DMS53 (cell line): Measurements from ENCODE around the gene OR5T3.

ENCODE experiments used
- DNase-seq: peaks from one replicate; lab custom pipeline; 2025; lab: John Stamatoyannopoulos, UW

OR5T3 gene

DNA sequence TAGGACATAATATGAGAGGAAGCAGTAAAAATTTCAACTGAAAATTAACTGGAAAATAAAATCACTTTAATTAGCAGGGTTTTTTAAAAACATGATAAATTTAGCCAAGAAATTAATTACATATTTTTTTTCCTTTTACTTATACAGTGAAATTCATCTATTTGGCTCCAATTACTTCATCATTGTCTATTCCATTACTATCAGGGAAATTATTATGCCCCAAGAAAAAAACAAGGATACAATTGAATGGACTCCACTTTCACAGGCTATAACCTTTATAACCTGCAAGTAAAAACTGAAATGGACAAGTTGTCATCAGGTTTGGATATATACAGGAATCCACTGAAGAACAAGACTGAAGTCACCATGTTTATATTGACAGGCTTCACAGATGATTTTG is at the start of gene OR5T3:
OR5T3 (plus strand) TSS at position 301 of the 400 bp plus-strand sequence; CDS start at position 301, 0 bp downstream.
- DNase-seq, result no peak

DNA sequence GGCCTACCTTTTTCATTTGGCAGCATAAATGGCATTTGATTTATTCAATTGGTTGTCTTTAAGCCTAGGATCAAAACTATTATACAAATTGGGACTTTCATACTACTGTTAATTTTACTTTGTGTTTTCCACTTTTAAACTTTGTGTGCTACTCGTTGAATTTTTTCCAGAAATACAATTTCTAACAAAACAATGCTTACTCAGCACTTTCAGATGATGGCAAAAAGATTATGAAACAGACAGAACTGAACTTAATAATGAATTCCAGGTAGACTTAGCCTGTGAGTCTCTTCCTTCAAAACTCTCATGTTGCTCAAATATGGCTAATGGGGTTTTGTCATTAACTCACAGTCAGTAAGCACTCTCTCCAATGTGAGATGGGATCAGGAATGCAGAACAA is 44.3 kb upstream of the OR5T3 start:
- no peak for DNase-seq

DNA sequence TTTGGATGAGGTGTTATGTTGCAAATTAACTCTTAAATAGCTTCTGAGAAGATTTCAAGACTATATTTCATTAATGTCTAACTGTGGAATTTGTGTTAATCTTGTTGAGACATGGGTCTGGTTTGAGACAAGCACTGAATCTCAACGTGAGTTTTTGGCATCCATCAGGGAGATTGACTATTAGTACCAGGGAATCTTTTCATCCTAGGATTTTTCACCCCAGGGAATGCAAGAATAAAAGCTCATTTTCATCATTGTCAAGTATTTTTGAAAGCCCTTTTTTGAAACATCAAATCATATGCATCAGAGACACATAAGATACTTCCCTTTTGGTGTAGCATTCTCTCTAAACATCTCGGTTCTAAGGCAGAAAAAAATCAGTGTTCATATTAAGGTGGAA is 37.5 kb upstream of the OR5T3 start:
- no peak for DNase-seq

DNA sequence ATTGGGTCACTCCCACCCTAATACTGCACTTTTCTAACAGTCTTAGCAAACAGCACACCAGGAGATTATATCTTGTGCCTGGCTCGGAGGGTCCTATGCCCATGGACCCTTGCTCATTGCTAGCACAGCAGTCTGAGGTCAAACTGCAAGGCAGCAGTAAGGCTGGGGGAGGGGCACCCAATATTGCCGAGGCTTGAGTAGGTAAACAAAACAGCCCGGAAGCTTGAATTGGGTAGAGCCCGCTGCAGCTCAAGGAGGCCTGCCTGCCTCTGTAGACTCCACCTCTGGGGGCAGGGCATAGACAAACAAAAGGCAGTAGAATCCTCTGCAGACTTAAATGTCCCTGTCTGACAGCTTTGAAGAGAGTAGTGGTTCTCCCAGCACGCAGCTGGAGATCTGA is 32.3 kb upstream of the OR5T3 start:
- peak; percentile 70 for DNase-seq

DNA sequence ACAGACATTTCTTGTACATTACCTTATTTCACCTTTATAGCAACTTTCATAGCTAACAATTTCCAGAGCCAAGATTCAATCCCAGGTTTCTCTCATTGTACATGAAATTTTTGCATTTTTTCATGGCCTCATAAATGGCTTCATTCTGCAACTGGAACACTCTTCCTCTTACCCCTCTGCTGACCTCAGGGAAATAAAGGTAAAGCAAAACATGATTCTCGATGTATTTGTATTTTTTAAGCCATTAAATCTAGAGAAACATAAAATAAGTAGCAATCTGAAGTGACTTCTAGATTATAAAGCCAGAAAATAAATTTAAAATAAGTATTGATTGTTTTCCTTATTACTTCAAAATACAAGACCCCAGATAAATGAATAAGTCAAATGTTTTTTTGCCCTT is 17.9 kb upstream of the OR5T3 start, which contains the start of gene OR5T2:
OR5T2 (minus strand) TSS at position 101 of the 400 bp plus-strand sequence. CDS start 1,193 bp downstream, outside the sequence.
- DNase-seq, result no peak

DNA sequence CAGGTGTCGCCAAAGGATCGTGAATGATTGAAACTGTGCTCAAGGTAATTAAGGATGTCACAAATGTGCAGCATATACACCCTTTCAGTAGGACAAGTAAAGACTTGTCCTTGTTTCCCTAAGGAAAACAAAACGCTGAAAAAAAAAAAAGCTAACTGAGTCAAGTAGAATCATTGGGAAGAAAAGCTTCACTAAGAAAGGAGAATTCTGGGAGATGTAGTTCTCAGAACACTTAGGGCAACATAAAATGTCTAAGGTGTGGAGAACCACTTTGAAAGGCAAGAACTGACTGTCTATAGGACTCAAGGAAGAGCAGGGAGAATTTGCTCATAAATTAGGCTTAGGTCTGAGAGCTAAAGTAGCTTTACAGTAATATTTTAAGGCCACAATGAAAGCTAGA is 19.0 kb downstream of the OR5T3 start:
- DNase-seq, result peak; percentile 48

DNA sequence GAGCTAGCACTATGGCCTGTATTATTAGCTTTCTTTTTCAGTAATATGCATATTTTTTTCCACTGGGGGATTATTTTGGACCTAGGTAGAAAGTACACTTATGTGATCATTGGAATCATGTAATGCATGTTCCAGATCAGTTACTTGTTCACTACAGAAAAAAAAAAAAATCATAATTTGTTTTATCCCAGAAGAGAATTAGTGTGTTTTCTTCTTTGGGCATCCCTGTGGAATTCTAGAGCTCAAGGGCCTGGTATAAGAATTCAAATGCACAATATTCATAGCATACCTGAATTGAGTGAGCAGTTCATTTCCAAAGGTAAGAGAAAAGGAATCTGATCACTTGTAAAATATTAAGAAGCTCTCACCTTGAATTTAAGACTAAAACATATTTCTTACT is 21.8 kb downstream of the OR5T3 start, which contains the start of gene OR5T1:
OR5T1 (plus strand) TSS at position 301 of the 400 bp plus-strand sequence. CDS start 1,485 bp downstream, outside the sequence.
- no peak for DNase-seq

DNA sequence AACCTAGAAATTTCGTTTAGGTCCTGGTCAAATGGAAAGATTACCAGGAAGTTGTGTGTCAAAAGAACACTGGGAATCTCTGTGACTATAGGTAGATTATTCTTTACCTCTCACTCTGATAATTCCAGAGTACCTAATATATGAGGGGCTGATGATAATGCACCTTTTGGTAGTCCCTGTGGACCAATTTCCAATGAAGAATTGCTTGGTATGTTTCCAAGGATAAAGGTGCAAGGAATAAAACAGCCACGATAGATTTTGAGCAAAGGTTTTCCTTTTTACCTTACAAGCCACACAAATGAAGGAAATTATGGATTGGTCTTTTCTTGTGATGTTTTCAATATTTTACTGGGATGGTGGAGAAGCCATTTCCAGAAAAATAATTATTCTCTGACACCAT is 40.1 kb downstream of the OR5T3 start, which contains the start of gene OR8H1:
OR8H1 (minus strand) TSS at position 101 of the 400 bp plus-strand sequence. CDS start 1,192 bp downstream, outside the sequence.
- DNase-seq, result no peak

DNA sequence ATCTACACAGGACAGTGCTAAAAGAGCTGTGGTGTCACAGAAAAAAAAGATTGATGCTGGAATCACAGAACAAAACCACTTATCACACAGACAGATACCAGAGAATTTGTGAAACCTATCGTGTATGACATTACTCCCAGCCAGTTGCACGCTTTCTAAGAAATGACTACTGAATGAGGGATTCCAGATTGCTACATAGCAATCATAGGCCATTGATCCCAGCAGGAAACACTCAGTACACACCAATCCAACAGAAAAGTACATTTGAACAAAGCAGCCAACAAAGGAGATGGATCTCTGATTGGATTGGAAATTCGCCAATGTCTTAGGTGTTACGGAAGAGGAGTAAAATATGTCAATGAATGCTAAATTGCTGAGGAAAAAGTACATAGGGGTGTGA is 44.8 kb downstream of the OR5T3 start:
- DNase-seq, result no peak
